ENCODE results near the gene ITPR2.

Gene ITPR2

GRCh38 chr12:26818636-26819035 is 14.4 kb downstream of the ITPR2 start:
- ATAC-seq = no peak

- ATAC-seq = no peak
Measured at GRCh38 chr12:26818201-26818600, 14.8 kb downstream of the ITPR2 start.

DNA sequence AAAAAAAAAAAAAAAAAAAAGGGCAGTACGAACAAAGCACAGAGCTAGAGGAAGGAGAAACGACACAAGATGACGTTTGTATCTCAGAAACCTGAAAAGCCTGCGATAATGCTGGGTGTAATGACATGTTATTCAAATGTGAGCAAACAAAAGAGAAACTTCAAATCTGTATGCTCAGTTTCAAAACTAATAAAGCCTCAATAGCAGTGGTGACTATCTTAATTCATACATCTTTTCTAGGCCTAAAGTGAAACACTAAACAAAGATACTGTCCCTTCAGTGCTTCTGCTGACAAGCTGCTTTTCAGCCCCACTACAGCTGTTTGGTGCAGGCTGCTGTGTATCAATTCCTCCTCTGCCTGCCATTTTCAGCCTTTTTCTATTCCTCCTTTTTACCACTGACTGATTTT is 15.8 kb downstream of the ITPR2 start:
- peak; percentile 86 to 88 for ATAC-seq

DNA sequence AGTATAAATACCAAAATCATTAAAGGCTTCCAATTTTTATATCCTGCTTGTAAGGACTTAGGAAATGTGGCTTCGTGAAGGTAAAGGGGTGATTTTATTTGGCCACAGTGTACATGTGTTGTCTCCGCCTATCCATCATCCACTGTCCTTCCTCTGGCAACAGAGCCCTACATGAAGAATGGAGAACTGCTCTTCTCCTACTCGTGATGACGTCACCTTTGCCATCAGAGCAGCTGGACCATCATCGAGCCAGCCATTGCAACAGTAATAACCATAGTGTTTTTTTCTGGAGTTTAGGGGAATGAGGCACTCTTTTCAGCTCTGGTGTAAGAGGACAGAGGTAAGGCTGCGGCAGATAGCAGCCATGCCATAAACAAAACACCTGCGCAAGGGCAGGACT is 19.2 kb downstream of the ITPR2 start:
- ATAC-seq = no peak

- ATAC-seq = no peak
Measured at GRCh38 chr12:26810330-26810729, 22.7 kb downstream of the ITPR2 start.

GRCh38 chr12:26809611-26810285 is 23.2 kb downstream of the ITPR2 start:
- no peak for ATAC-seq

- ATAC-seq = peak; percentile 45 to 55
Measured at GRCh38 chr12:26808766-26809476, 24.1 kb downstream of the ITPR2 start.

DNA sequence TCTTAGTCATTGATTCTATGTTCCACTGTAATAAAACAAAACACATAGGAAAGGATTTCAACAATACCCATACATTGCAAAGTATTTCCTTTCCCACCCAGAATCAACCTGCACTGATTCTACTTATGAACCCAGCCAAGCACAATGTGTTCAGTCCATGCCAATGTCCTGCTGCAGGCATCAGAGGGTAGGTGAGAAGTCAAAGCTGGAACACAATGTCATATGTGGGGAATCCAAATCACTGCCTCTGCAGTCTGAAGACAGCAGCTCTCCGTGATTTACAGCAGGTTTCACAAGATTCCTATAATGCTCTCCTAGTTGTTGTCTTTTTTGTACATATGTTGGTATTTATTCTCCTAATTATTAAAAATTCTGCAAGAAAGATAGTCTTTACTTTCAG is 25.7 kb downstream of the ITPR2 start:
- ATAC-seq = no peak

- no peak for ATAC-seq
Measured at GRCh38 chr12:26806556-26806955, 26.4 kb downstream of the ITPR2 start.

DNA sequence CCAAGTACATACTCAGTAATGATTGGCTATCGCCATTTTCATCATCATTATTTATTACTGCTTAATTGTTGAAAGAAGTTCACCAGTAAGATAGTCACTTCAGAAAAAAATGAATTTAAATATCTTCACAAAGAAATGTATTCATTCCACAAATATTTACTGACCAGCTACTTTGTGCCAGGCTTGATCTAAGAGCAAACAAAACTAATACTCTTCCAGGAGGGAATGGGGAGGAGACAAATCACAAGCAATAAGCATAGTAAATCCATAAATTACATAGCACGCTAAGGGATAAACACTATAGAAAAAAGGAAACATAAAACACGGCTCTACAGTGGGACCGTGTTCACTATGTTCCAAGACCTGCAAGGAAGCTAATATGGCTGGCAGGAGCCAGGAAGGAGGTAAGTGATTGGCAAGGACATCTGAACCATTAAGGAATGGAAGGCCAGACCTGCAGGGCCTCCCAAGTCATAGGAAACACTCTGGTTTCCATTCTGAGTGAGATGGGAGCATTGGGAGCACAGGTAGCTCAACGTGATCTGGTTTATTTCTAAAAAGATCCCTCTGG is 27.5 kb downstream of the ITPR2 start:
- no peak for ATAC-seq

GRCh38 chr12:26803552-26803951 is 29.4 kb downstream of the ITPR2 start:
- ATAC-seq = no peak

DNA sequence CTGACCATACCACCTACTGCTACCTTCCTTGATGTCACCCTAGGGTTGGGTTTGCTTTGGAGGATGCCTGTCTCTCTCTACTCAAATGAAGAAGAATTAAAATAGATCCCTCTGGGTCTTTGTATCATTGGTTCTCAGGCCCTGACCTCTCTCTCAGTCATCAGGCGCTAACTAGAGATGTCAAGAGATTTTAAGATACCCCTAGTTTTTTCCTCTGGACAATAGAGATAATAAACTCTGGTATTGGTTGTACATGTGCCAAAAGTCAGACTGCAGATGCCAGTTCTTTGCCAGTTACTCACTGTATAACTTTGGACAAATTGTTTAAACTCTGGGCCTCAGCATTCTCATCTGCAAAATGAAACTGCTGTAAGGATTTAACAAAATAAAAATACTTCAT is 31.5 kb downstream of the ITPR2 start:
- no peak for ATAC-seq

GRCh38 chr12:26800858-26801257 is 32.1 kb downstream of the ITPR2 start:
- ATAC-seq = no peak

DNA sequence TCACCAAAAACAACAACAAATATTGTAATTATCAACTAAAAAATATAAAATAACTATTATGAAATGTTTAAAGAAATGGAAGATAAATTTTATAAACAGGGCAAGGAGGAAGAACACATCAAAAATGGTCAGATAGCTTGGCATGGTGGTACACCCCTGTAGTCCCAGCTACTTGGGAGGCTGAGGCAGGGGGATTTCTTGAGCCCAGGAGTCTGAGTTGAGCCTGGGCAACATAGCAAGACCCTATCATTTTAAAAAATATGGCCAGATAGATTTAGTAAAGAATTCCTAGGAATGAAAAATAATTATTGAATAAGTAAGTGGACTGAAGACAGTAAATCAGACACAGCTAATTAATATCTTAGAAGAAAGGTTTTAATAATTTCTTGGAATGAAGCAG is 32.6 kb downstream of the ITPR2 start:
- ATAC-seq = no peak

GRCh38 chr12:26799741-26800140 is 33.3 kb downstream of the ITPR2 start:
- ATAC-seq = no peak

DNA sequence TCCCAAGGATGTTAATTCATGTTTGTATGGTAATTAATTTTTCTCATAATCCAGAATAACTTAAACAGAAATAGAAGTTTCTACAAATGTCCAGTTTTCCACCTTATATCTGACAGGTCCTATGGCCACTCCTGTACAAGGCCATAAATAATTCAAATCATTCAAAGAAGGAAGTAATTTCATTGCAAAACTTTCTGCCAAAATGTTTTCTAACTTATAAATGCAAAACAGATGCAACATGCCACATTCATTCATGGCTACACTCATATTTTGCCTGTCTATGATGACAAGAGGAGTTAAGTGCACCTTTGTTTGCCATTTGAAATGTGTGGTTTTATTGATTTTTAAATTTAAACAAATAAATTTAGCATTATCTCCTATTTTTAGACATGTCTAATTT is 34.4 kb downstream of the ITPR2 start:
- no peak for ATAC-seq

DNA sequence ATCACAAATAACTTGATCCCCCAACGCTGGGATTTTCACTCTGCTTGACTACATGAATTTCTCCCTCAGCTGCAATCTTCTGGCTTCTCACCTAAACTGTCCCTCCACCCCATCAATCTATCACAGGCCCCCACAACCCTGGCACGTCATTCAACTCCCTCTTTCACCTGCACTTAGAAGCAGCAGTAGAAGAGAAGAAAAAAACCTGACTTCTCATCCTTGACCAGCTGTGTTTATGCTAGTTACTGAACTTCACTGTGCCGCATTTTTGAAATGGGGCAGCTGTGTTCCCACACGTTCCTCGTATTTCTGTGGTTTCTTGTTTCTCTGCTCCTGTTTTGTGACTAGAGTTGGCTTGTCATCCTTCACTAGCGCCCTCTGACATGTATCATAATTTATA is 35.0 kb downstream of the ITPR2 start:
- ATAC-seq = no peak

DNA sequence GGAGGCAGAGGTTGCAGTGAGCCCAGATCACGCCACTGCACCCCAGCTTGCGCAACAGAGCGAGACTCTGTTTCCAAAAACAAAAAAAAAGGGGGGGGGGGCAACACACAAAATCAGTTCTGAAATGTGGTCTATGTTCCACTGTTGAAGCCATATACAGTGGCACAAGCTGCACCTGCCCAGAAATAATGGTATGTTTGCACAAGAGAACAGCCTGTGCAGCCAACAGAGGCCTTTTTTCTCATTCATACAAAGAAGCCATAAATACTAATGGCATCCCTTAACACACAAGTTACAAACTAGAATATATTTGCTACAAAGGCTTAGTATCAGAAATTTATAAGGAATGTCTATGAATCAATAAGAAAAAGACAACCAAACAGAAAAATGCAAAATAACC is 37.1 kb downstream of the ITPR2 start:
- no peak for ATAC-seq

- no peak for ATAC-seq
Measured at GRCh38 chr12:26791301-26791791, 41.6 kb downstream of the ITPR2 start.

- no peak for ATAC-seq
Measured at GRCh38 chr12:26790645-26790994, 42.4 kb downstream of the ITPR2 start.

- ATAC-seq = no peak
Measured at GRCh38 chr12:26789731-26790644, 43.0 kb downstream of the ITPR2 start.

DNA sequence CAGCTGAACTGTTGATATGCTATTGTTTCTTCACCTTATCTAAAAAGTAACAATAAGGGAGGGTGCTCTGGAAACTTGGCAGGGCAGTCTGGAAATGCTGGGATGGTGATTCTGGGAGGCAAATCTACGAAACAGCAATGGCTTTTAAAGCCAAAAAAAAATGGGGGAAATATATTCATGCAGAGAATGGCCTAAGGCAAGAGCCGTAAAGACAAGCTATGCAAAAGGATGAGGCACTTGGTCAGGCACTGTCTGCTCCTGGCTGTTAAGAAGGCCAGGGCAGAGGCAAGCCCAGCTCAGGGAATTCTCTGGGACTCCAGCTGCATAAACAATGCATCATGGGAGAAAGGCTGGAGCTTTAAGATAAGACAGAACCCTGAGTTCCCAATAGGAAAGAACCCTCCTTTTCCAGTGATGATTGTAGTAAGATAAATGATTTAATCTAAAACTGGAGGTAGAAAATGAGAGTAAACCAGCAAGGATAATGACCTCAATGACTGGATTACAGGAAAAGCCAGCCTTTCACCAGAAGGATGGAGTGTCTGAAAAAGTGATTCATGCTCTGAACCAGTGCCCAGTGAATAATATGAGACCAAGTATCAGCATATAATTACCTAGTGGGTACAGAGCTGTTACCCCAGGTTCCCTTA is 46.0 kb downstream of the ITPR2 start:
- no peak for ATAC-seq

GRCh38 chr12:26786491-26786864 is 46.5 kb downstream of the ITPR2 start:
- no peak for ATAC-seq

Measured in activated CD4-positive, CD25-positive, alpha-beta regulatory T cell treated with anti-CD3 and anti-CD28 coated beads, Interleukin-2, amount 50 U/mL, for 24 hours (primary cell).